SU-DHL-6 (cell line): ENCODE data around the gene MRPL14.

Experiments
- H2AFZ ChIP-seq: fragments of 200-600 bp; sonication (generic); 2 replicates; pipeline ENCODE4 v1.6.1; 2014; ENCODE audit warnings: low read depth, mild to moderate bottlenecking, moderate library complexity, mixed read lengths, antibody characterized with exemption, low read length; ENCODE audit not compliant: severe bottlenecking
- H3F3A ChIP-seq: fragments of 200-600 bp; shearing (Covaris generic); 2 replicates; pipeline ENCODE4 v1.6.0; 2016; ENCODE audit warnings: antibody characterized with exemption, mild to moderate bottlenecking; ENCODE audit not compliant: insufficient read depth
- H3K27ac ChIP-seq: fragments of 200-600 bp; sonication (generic); 2 replicates; pipeline ENCODE4 v1.5.1; 2016; ENCODE audit warnings: low read depth, mild to moderate bottlenecking, low read length, moderate library complexity, mixed read lengths
- H3K27me3 ChIP-seq: fragments of 200-600 bp; sonication (generic), shearing (Covaris generic); 2 replicates; pipeline ENCODE4 v1.6.0; 2014; ENCODE audit warnings: mild to moderate bottlenecking, low read length
- H3K36me3 ChIP-seq: fragments of 200-600 bp; sonication (generic); 2 replicates; pipeline ENCODE4 v1.6.1; 2014; ENCODE audit warnings: mild to moderate bottlenecking, low read length, mixed read lengths
- H3K4me2 ChIP-seq: fragments of 300-600, 200-600 bp; shearing (Covaris generic), sonication (generic); 2 replicates; pipeline ENCODE4 v1.6.0; 2014; ENCODE audit warnings: low read length, low read depth, mild to moderate bottlenecking; ENCODE audit not compliant: poor library complexity, severe bottlenecking
- H3K4me3 ChIP-seq: fragments of 200-600 bp; sonication (generic); 2 replicates; pipeline ENCODE4 v1.5.1; 2014; ENCODE audit warnings: antibody characterized with exemption, low read length, mild to moderate bottlenecking, mixed read lengths; ENCODE audit not compliant: insufficient read depth, poor library complexity, severe bottlenecking
- H3K79me2 ChIP-seq: fragments of 200-600 bp; sonication (generic); 2 replicates; pipeline ENCODE4 v1.6.1; 2014; ENCODE audit warnings: mild to moderate bottlenecking, low read length, moderate library complexity; ENCODE audit not compliant: insufficient read depth
- H3K9ac ChIP-seq: fragments of 200-600 bp; sonication (generic); 2 replicates; pipeline ENCODE4 v1.7.0; 2014; ENCODE audit warnings: mild to moderate bottlenecking, low read length
- H3K9me2 ChIP-seq: fragments of 200-600 bp; sonication (generic); replicated peaks from 2 replicates; pipeline ENCODE4 v1.6.1; 2014; ENCODE audit warnings: low read length; ENCODE audit not compliant: insufficient read depth
- H3K9me3 ChIP-seq: fragments of 200-600 bp; sonication (generic); 2 replicates; pipeline ENCODE4 v1.6.1; 2014; ENCODE audit warnings: low read length, mixed read lengths; ENCODE audit not compliant: insufficient read depth
- H4K20me1 ChIP-seq: fragments of 200-600 bp; sonication (generic); 2 replicates; pipeline ENCODE4 v1.6.1; 2014; ENCODE audit warnings: low read depth, mild to moderate bottlenecking, antibody characterized with exemption, low read length, moderate library complexity, mixed read lengths
- EZH2phosphoT487 ChIP-seq: fragments of 200-600 bp; sonication (generic), shearing (Covaris generic); conservative IDR thresholded peaks from 2 replicates; pipeline ENCODE4 v1.6.1; 2018; ENCODE audit warnings: mild to moderate bottlenecking, antibody characterized with exemption, low read length, moderate library complexity, mixed read lengths
- TF ChIP-seq, protein P1 (sequence below): fragments of 200-600 bp; sonication (generic); IDR thresholded peaks from one replicate; pipeline ENCODE4 v1.5.1; 2017; ENCODE audit warnings: antibody characterized with exemption, mild to moderate bottlenecking, low read length, moderate library complexity; ENCODE audit not compliant: insufficient read depth, poor library complexity, severe bottlenecking

MRPL14 gene

DNA sequence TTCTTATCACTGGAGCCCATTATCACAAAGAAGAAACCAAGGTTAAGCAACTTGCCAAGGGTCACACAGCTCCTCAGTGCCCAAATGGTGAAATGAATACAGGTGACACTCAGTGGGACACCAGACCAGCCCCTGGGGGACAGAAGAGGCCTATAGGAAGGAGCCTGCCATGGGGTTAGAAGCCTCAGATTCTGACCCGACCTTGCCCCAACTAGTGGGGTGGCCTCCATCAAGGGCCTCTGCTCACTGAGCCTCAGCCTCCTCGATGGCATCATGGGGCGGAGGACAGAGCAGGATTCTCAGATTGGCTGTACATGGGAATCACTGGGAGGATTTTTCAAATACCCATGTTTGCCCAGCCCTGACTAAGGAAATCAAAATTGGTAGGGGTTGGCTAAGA, 47.6 kb downstream of the MRPL14 start:
- Histone ChIP-seq H3F3A (peaks cover 23% of the 10 kb centered on the region), H3K27me3 (no peaks in the 10 kb centered on the region), H3K4me2 (no peak overlapping the region), H3K9me2 (no peaks in the 10 kb centered on the region), H3K9ac (no peak overlapping the region), H4K20me1 (no peaks in the 10 kb centered on the region), H3K9me3 (no peaks in the 10 kb centered on the region), H2AFZ (no peak overlapping the region), H3K79me2 (no peaks in the 10 kb centered on the region), H3K27ac (no peak overlapping the region), H3K36me3 (no peaks in the 10 kb centered on the region), H3K4me3 (no peak overlapping the region)
- TF ChIP-seq EZH2phosphoT487, result no peak
- TF ChIP-seq, protein P1, sequence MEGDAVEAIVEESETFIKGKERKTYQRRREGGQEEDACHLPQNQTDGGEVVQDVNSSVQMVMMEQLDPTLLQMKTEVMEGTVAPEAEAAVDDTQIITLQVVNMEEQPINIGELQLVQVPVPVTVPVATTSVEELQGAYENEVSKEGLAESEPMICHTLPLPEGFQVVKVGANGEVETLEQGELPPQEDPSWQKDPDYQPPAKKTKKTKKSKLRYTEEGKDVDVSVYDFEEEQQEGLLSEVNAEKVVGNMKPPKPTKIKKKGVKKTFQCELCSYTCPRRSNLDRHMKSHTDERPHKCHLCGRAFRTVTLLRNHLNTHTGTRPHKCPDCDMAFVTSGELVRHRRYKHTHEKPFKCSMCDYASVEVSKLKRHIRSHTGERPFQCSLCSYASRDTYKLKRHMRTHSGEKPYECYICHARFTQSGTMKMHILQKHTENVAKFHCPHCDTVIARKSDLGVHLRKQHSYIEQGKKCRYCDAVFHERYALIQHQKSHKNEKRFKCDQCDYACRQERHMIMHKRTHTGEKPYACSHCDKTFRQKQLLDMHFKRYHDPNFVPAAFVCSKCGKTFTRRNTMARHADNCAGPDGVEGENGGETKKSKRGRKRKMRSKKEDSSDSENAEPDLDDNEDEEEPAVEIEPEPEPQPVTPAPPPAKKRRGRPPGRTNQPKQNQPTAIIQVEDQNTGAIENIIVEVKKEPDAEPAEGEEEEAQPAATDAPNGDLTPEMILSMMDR, result no peak

DNA sequence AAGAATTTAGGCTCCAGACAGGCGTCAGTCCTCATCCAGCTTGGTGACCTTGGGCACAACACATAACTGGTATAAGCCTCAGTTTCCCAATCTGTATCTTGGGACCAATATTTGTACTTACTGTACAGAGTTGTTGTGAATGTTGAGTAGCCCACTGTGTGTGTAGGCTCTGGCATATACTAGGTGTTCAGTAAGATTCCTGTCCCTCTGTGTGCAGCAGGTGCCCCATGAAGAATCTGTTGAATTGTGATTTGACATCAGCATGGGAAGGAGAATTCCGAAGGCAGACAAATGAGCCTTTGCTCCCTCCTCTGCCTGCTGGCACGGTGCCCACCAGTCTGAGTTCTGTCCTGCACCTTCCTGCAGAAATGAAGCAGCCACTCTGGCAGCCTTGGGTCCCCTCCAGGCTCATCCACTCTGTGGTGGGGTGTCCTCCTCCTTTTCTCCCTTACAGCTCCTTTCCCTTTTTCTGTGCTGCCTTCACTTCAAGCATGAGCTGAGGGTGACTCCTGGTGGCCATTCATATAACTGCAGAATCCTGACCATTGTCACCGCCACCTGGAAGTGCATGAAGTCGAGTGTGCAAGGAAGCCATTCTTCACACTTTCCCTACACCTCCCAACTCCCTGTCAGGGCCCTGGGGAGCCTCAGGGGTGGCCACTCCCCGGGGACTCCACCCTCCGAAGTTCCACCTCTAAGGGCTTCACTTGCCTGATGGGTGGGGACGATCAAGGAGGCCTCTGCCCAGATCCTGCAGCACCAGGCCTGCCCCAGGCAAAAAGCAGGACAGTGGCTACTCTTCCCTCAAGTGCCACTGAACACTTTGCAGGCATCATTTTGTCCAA, 48.2 kb downstream of the MRPL14 start:
- no peak overlapping the region for H2AFZ ChIP-seq
- H3K9me2 ChIP-seq, result no peaks in the 10 kb centered on the region
- H3K27ac ChIP-seq, result no peak overlapping the region
- TF ChIP-seq, protein P1, result peak; percentile 89
- no peak for TF ChIP-seq EZH2phosphoT487
- no peak overlapping the region; the same call in 1 of the 2 replicates for H3K9ac ChIP-seq
- H3K27me3 ChIP-seq, result no peaks in the 10 kb centered on the region
- H3F3A ChIP-seq, result peaks cover 23% of the 10 kb centered on the region
- no peaks in the 10 kb centered on the region for H3K9me3 ChIP-seq
- no peak overlapping the region for H3K4me3 ChIP-seq
- H3K36me3 ChIP-seq, result no peaks in the 10 kb centered on the region
- H3K79me2 ChIP-seq, result no peaks in the 10 kb centered on the region
- H3K4me2 ChIP-seq, result peak overlapping the region; percentile 74
- H4K20me1 ChIP-seq, result no peaks in the 10 kb centered on the region

DNA sequence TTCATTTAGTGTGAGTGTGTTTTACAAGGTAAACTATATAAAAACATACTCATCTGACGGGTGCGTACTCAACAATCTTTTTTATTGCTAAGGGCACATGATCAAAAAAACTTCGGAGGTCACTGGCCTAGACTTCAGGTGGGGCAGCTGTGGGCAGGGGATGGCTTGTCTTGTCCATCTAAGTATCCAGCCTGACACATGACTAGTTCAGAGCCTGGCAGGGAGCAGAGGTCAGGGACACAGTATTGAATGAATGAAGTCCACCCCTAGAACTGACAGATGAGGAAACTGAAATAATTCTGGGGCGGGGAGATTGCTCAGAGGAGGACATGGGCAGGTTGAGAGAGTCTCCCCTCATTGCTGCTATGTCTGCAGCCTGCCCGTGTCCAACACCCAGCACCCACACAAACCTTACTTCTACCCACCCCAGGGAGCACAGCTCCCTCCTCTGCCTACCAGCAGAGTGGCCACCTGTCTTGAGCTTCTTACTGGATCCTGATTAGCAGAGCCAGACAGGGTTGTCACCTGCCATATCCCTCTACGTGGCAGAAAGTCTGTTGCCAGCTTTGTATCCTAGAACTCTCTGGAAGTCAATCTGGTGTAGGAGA, 48.9 kb downstream of the MRPL14 start:
- H3K9me3 ChIP-seq, result no peaks in the 10 kb centered on the region
- H2AFZ ChIP-seq, result no peak overlapping the region
- H3K9ac ChIP-seq, result no peak overlapping the region; the same call in 1 of the 2 replicates
- no peaks in the 10 kb centered on the region for H3K9me2 ChIP-seq
- no peaks in the 10 kb centered on the region for H4K20me1 ChIP-seq
- H3K4me3 ChIP-seq, result no peak overlapping the region
- H3K4me2 ChIP-seq, result peak overlapping the region; percentile 74
- H3K79me2 ChIP-seq, result no peaks in the 10 kb centered on the region
- TF ChIP-seq EZH2phosphoT487, result no peak
- TF ChIP-seq, protein P1, result no peak
- no peaks in the 10 kb centered on the region for H3K36me3 ChIP-seq
- no peak overlapping the region for H3K27ac ChIP-seq
- H3F3A ChIP-seq, result peaks cover 23% of the 10 kb centered on the region
- no peaks in the 10 kb centered on the region for H3K27me3 ChIP-seq
